HG02623 (cell line): Measurements from ENCODE around the gene PRR5.

Experiments used
- ATAC-seq: cut with Tn5 transposase; IDR thresholded peaks from one replicate; pipeline ENCODE4 v1.9.1; 2021; ENCODE audit warnings: moderate library complexity; ENCODE audit not compliant: unreplicated experiment

PRR5 gene

GRCh38 chr22:44753189-44754042, 51.4 kb downstream of the PRR5 start:
- no peak for ATAC-seq

GRCh38 chr22:44754998-44755397, 53.0 kb downstream of the PRR5 start:
- ATAC-seq = no peak

DNA sequence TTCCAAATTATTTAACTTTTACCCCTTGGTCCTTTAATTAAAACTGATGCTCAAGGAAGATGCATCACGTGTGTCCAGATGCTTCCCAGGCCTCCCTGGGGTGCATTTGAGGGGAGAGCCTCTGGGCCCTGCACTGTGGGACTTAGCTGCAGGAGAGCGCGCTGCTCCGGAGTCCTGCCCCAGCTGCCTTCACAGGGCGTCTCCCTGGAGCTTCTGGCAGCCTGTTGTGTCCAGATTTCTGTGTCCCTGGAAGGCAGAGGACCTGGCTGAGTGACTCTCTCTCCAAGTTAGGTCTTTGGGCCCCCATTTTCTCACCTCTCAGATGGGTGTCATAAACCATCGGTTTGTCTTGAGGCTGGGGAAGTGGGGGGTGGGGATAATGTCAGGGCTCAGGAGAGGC, 53.4 kb downstream of the PRR5 start:
- no peak for ATAC-seq

DNA sequence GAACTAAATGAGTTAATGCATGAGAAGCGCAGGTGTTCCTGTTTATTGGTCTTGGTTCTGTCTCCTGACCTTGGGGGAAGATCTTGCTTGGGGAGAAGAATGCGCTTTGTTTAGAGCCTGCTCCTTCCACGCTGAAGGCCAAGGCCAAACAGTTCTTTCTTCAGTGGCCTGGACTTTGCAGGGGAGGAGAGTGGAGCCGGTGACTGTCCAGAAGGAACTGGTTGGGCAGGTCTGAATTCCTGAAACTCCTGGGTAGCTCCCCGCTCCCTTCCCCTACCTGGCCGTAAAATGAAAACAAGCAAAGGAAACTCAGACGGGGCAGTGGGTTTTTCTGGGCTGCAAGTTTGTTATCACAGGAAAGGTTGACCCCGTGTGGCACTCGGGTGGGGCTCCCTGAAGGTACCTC, 54.0 kb downstream of the PRR5 start:
- no peak for ATAC-seq

DNA sequence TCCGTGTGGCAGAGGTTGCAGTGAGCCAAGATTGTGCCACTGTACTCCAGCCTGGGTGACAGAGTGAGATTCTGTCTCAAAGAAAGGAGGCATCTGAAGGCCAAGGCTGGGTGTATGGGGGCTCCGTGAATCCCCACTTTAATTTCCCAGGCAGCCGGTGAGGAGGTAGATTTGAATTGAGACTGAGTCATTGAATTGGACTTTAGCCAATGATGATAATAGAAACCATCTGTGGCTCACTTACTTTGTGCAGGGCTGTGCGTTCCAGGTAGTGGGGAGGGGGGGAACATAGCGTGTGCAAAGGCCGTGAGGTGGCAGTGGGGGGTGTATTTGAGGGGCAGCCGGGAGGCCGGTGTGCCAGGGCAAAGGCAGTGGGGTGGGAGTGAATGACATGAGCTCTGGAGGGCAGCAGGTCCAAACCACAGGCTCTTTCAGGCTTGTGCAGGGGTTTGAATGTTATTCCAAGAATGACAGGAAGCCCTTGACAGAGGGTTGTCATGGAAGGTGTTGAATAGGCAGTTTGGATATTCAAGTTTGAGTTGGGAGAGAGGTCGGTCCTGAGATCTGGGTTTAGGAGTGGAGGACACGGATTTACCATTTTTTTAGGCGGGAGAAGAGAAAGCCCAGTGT, 56.5 kb downstream of the PRR5 start:
- ATAC-seq = no peak

DNA sequence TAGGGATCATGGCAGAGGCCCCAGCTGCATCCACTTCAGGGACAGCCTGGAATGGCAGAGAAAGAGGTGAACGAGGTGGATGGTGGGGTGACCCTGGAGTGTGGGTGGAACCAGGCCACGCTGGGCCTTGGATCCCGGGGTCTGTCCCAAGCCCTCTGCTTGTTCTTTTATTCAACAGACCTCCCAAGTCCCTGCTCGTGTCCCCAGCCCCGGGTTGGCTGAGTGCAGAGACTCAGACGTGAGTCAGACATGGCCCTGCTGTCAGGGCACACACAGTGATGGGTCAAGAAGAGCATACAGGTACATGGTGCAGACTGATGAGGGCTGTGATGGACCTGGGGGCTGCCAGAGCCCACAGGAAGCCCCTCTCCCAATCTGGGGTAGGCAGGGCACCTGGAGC, 57.0 kb downstream of the PRR5 start:
- ATAC-seq = no peak

GRCh38 chr22:44759430-44760310, 57.7 kb downstream of the PRR5 start:
- no peak for ATAC-seq

GRCh38 chr22:44760476-44760875, 58.5 kb downstream of the PRR5 start:
- no peak for ATAC-seq

- no peak for ATAC-seq
These were observed 59.0 kb downstream of the PRR5 start for GRCh38 chr22:44761025-44761424.

DNA sequence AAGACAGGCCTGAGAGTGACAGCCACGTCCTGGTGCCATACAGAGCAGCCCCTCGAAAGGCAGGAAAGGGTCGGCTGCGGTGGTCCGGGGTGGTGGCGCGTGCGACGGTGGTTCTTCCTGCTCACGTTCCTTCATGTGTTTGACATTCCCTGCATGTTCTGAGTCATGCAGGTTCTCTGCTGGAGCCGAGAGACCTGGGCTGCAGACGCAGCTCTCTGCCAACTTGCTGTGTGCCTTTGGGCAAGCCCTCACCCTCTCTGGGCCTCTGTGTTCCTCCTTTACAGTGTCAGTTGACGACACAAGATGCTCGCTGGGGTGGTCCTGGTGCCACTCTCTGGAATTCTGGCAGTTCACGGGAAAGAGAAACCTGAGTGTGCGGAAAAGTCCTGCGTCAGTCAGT, 62.4 kb downstream of the PRR5 start:
- no peak for ATAC-seq

- ATAC-seq = no peak
These were observed 63.0 kb downstream of the PRR5 start for GRCh38 chr22:44764974-44765373.

DNA sequence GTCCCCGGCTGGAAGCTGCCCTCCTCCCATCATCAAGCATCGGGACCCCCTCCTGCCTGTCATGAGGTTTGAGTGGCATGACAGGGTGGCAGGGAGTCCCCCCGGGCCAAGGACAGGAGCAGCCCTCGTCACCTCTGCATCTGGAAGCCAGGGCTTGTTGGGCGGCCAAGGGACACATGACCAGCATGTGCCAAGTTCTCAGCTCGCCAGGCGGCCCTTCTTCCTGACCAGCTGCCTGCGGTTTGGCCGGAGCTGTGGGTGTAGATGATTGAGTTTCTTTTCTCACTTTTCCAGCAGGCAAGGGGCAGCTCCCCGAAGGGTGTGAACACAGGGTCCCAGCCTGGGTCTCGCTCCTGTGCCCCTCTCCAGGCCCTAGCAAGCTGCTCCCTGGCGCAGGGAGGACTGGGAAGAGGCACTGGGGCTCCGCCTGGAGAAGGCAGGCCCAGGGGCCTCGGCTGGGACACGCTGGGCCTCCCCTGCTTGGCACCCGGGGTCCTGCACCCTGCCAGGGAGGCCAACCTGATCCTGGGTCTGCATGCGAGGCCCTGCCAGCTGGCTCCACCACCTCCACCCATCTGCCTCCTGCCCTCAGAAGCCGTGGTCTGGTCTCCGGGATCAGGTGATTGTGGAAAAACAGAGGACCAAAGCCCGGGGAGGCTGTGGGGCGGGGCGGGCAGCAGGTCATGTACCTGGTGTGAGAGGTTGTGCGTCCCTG, 63.7 kb downstream of the PRR5 start:
- no peak for ATAC-seq

- no peak for ATAC-seq
These were observed 71.1 kb downstream of the PRR5 start for GRCh38 chr22:44773082-44773481.

DNA sequence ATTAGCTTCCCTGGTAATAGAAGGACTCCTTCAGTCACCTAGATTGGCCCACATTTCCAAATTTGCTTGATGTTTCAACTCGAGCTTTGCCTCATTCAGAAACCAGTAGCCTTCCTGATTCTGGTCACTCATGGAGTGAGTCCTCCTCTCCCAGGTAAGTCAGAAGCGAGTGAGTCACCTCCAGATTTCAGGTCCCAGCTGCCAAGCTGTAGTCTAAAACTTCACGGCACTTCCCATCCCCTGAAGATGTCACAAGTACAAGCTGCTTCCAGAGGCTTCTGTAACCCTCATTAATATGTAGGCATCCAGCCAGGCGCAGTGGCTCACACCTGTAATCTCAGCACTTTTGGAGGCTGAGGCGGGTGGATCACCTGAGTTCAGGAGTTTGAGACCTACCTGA, 73.9 kb downstream of the PRR5 start:
- no peak for ATAC-seq

GRCh38 chr22:44776605-44777363, 74.8 kb downstream of the PRR5 start:
- no peak for ATAC-seq

DNA sequence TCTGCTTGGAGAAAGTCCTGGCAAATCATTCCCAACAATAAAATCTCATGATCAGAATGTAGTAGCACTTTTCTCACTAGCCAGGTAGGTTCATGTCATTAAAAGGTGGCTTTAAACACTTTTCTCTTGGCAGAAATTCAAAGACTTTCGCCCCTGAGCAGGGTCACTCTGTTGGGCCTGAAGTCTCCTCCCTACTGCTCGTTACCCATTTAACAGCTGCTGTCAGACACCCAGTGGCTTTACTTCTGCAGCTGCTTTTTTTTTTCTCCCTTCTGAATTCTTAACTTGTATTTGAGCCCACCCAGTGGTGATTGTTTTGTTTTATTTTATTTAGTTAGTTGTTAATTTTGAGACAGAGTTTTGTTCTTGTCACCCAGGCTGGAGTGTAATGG, 75.4 kb downstream of the PRR5 start:
- ATAC-seq = no peak

DNA sequence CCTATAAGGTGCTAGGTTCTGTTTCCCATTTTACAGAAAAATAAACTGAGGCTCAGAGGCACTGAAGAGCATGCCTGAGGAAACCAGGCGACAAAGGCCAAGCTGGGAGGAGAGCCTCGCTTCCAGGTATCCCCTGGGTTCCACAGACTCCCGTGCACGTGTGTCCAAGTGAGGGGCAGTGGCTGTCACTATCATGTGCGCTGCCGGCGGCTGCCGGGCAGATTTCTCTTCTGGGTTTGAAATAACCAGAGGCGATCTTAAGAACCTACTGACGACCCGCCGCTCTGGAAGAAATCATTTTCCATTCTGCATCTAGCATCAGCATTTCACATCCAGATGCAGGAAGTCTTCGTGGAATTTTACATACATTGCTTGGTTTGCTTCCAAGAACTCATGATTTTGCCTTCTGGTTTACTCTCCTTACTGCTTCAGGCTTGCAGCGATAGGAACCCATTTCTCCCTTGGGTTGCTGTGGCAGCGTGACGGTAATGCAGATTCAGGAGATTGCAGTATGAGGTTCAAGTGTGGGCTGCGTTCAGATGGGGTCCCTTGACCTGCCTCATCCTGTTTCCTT, 79.0 kb downstream of the PRR5 start:
- no peak for ATAC-seq

GRCh38 chr22:44782363-44782963, 80.5 kb downstream of the PRR5 start:
- ATAC-seq = no peak

- no peak for ATAC-seq
These were observed 81.1 kb downstream of the PRR5 start for GRCh38 chr22:44783091-44783490.
